PC-9 (cell line): Measurements from ENCODE around the gene MAS1L.

Experiments
- CTCF ChIP-seq: fragments of 200-600 bp; sonication (generic); conservative IDR thresholded peaks from 2 replicates; pipeline ENCODE4 v1.6.1; 2017; ENCODE audit warnings: mixed run types, antibody characterized with exemption, mild to moderate bottlenecking, moderate library complexity
- EZH2 ChIP-seq: fragments of 200-600 bp; sonication (generic); IDR thresholded peaks from 2 replicates; pipeline ENCODE4 v1.8.0; 2017; ENCODE audit warnings: antibody characterized with exemption, low read depth

DNA sequence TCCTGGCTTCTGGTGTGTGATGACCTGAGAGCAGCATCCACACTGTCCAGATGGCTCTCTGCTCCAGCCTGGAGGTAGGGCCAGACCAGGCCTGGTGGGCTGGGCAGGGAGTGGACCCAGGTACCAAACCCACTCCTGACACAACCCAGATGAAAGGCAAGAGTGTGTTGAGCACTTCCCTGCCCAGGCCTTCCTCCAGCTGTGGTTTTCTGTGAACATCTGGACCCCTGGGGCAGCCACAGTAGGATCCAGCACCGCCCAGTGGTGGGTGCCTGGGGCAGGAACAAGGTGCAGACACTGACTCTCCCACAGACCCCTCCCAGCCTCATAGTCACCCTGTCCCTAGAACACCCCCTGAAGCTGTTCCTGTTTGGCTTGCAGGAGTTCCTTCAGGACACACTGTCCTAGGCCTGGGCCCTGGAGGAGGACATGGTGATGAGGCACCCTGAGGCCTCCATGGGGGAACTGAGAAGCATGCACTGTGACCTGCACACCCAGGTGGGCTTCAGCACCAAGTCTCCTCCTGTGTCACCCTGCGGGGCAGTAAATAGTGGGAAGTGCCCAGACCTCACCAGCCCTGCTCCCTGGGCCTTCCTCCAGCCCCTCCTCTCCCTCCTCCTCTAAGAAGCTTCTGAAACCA lies 43.0 kb upstream of the MAS1L start:
- TF ChIP-seq CTCF: no peak
- TF ChIP-seq EZH2: no peak
